ENCODE results near the gene ELP2. TPM values are rescaled to one million over a fixed set of nuclear protein-coding genes. Genes with fewer than 3 reads are reported as not detected.

The ELP2 gene
- total RNA-seq, 2 donors from 2014 or later, result 49.7 to 80.4 TPM

GRCh38 chr18:36212301-36213171 is 82.8 kb downstream of the ELP2 start:
- Histone ChIP-seq H3K36me3 (no peaks in the 10 kb centered on the region), H3K27me3 (replicated peaks; ENCODE audit: insufficient read depth) (no peaks in the 10 kb centered on the region), H3K27ac (peak overlapping the region in 1 of 2 donors; percentile 36), H3K9me3 (no peaks in the 10 kb centered on the region), H3K4me3 (no peak overlapping the region), H3K4me1 (replicated peaks) (no peaks in the 10 kb centered on the region)
- no peak for DNase-seq (ENCODE audit: low spot score)
- 45% methylated on average over 13 of the region's 13 CpGs for WGBS
- intact Hi-C loops (cut with DNase I), result no loop called here
- TF ChIP-seq POLR2AphosphoS5 (IDR thresholded peaks at IDR 0.05), result no peak
- TF ChIP-seq CTCF (IDR thresholded peaks at IDR 0.05), result no peak
- no peak for TF ChIP-seq POLR2A (IDR thresholded peaks at IDR 0.05)

- Histone ChIP-seq H3K27ac (no peak overlapping the region), H3K36me3 (no peaks in the 10 kb centered on the region), H3K4me1 (replicated peaks) (no peaks in the 10 kb centered on the region), H3K9me3 (no peaks in the 10 kb centered on the region), H3K4me3 (no peak overlapping the region), H3K27me3 (replicated peaks; ENCODE audit: insufficient read depth) (no peaks in the 10 kb centered on the region)
- 86% methylated on average over 8 of the region's 8 CpGs for WGBS
- intact Hi-C loops (cut with DNase I), result no loop called here
- TF ChIP-seq CTCF (IDR thresholded peaks at IDR 0.05), result no peak
- no peak for TF ChIP-seq POLR2AphosphoS5 (IDR thresholded peaks at IDR 0.05)
- no peak for TF ChIP-seq POLR2A (IDR thresholded peaks at IDR 0.05)
- no peak for DNase-seq (ENCODE audit: low spot score)
These were observed 85.1 kb downstream of the ELP2 start for GRCh38 chr18:36214811-36215210.

- Histone ChIP-seq H3K4me1 (replicated peaks) (no peaks in the 10 kb centered on the region), H3K27ac (no peak overlapping the region), H3K27me3 (replicated peaks; ENCODE audit: insufficient read depth) (no peaks in the 10 kb centered on the region), H3K9me3 (no peaks in the 10 kb centered on the region), H3K4me3 (no peak overlapping the region), H3K36me3 (no peaks in the 10 kb centered on the region)
- intact Hi-C loops (cut with DNase I), result no loop called here
- 82% methylated on average over 9 of the region's 9 CpGs for WGBS
- TF ChIP-seq CTCF (IDR thresholded peaks at IDR 0.05), result no peak
- TF ChIP-seq POLR2A (IDR thresholded peaks at IDR 0.05), result no peak
- no peak for DNase-seq (ENCODE audit: low spot score)
These were observed 85.9 kb downstream of the ELP2 start for GRCh38 chr18:36215577-36215976.

GRCh38 chr18:36217348-36217747 is 87.6 kb downstream of the ELP2 start:
- Histone ChIP-seq H3K27ac (no peak overlapping the region), H3K9me3 (no peaks in the 10 kb centered on the region), H3K27me3 (replicated peaks; ENCODE audit: insufficient read depth) (no peaks in the 10 kb centered on the region), H3K4me1 (replicated peaks) (no peaks in the 10 kb centered on the region), H3K36me3 (no peaks in the 10 kb centered on the region), H3K4me3 (no peak overlapping the region)
- DNase-seq (ENCODE audit: low spot score), result no peak
- WGBS, result 86% methylated on average over 3 of the region's 3 CpGs
- TF ChIP-seq POLR2AphosphoS5 (IDR thresholded peaks at IDR 0.05), result no peak
- TF ChIP-seq POLR2A (IDR thresholded peaks at IDR 0.05), result no peak
- TF ChIP-seq CTCF (IDR thresholded peaks at IDR 0.05), result no peak
- intact Hi-C loops (cut with DNase I), result no loop called here

- no peak for DNase-seq (ENCODE audit: low spot score)
- no peaks in the 10 kb centered on the region for H3K27me3 ChIP-seq (replicated peaks; ENCODE audit: insufficient read depth)
- 61% methylated on average over 1 of the region's 1 CpG for WGBS
- H3K4me1 ChIP-seq (replicated peaks), result no peaks in the 10 kb centered on the region
- no peaks in the 10 kb centered on the region for H3K36me3 ChIP-seq
- H3K4me3 ChIP-seq, result no peak overlapping the region
- no peak overlapping the region for H3K27ac ChIP-seq
- intact Hi-C loops (cut with DNase I), result no loop called here
- TF ChIP-seq CTCF (IDR thresholded peaks at IDR 0.05) (no peak), POLR2A (IDR thresholded peaks at IDR 0.05) (no peak), POLR2AphosphoS5 (IDR thresholded peaks at IDR 0.05) (no peak)
- H3K9me3 ChIP-seq, result no peaks in the 10 kb centered on the region
These were observed 99.5 kb downstream of the ELP2 start for GRCh38 chr18:36229188-36229587.
